Glomerular visceral epithelial cell (primary cell): ENCODE results near the gene ZFYVE9.
A peak's percentile ranks its signal among the peaks of the same experiment; 100 is the strongest.
"Not testable (repeated sequence)": the region's sequence is repeated elsewhere in the genome, so short reads cannot be mapped to it uniquely, and the experiment has no call there.

Source experiments
- DNase-seq: peaks from one replicate; pipeline ENCODE4 v3.0.0-alpha.2; 2016; ENCODE audit errors: extremely low spot score

ZFYVE9 gene

GRCh38 chr1:52141513-52142219 is at the start of gene ZFYVE9:
ZFYVE9 (plus strand) TSS chr1:52142089; CDS start chr1:52233207, 91,118 bp downstream.
- peak; percentile 85 for DNase-seq

- DNase-seq, result not testable (repeated sequence)
Measured at GRCh38 chr1:52094300-52094699, 47.6 kb upstream of the ZFYVE9 start.

- DNase-seq, result no peak
Measured at GRCh38 chr1:52096216-52096615, 45.7 kb upstream of the ZFYVE9 start.

GRCh38 chr1:52098139-52098871 is 43.6 kb upstream of the ZFYVE9 start:
- DNase-seq, result no peak

GRCh38 chr1:52102336-52103013 is 39.4 kb upstream of the ZFYVE9 start:
- no peak for DNase-seq

GRCh38 chr1:52111492-52111891 is 30.4 kb upstream of the ZFYVE9 start:
- no peak for DNase-seq

DNA sequence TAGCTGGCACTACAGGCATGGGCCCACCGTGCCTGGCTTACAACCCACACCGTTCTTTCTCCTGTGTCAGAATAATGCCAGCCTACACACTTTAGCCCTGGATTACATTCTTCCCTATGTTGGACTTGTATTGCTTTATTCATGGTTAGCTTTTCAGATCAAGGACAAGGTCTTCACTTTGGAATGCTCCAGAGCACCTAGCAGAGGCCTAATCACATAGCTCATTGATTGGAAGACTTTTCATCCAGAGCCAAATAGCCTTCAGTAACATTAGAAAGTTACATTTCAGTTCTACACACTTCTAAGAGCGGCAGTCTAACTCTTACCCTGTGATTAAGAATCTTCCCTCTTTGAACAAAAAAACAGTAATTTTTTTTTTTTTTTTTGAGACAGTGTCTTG is 29.4 kb upstream of the ZFYVE9 start:
- no peak for DNase-seq

DNA sequence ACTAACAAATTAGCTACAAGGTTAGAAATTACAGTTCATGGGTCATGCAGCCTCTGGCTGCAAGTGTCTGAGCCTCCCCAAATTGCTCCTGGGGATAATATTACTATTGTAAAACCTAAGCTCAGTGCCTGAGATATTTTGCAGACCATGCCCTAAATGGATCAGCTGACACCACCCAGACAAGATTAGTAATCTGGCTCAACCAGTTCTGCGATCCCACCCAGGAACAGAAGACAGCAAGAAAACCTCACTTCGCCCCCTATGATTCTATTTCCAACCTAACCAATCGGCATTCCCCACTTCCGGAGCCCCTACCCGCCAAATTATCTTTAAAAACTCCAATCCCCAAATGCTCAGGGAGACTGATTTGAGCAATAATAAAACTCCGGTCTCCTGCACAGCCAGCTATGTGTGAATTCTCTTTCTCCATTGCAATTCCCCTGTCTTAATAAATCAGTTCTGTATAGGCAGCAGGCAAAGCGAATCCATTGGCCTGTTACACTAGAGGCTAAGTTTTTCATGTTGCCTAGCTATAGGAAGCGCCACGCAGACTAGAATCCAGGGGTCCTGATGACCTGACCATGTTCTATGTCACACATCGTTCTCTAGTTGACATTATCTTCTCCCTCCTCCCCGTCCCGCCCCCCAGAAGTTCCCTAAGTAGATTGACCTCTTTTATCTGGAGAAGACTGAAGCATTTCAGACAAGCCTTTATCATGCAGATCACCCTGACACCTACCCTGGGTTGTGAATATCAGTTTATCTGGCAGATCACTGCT is 22.4 kb upstream of the ZFYVE9 start:
- DNase-seq, result no peak

GRCh38 chr1:52122384-52122783 is 19.5 kb upstream of the ZFYVE9 start:
- no peak for DNase-seq

GRCh38 chr1:52123622-52124021 is 18.3 kb upstream of the ZFYVE9 start:
- DNase-seq, result no peak

DNA sequence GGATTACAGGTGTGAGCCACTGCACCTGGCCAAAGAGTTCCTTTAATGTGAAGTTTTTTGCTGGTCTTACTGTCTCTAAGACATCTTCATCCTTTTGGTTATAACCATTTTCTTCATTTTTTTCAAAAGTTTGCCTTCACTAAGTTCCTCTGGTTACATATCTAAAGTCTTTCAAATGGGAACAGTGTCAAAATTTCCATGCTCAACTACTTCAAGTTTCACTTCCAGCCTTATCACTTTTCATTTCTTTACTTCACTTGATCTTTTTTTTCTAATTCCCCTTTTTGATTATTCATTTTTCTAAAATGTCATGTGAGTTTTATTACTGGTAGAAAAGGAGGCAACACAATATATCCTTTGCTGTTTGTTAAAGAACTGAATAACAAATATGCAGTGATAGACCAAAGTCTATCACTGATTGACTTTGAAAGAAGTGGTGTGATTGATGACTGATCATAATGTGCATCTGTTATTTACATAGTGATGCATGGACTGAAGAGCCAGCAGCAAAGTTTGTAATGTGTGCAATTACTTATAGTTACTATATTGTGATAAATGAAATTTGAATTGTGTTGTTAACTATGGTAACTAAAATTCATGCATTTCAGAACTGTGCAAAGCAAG is 16.0 kb upstream of the ZFYVE9 start:
- DNase-seq, result no peak

GRCh38 chr1:52127181-52128180 is 14.4 kb upstream of the ZFYVE9 start:
- DNase-seq, result peak; percentile 64

GRCh38 chr1:52139817-52140540 is 1.9 kb upstream of the ZFYVE9 start:
- peak; percentile 35 for DNase-seq

GRCh38 chr1:52140633-52141512 is 1.0 kb upstream of the ZFYVE9 start:
- DNase-seq, result no peak

DNA sequence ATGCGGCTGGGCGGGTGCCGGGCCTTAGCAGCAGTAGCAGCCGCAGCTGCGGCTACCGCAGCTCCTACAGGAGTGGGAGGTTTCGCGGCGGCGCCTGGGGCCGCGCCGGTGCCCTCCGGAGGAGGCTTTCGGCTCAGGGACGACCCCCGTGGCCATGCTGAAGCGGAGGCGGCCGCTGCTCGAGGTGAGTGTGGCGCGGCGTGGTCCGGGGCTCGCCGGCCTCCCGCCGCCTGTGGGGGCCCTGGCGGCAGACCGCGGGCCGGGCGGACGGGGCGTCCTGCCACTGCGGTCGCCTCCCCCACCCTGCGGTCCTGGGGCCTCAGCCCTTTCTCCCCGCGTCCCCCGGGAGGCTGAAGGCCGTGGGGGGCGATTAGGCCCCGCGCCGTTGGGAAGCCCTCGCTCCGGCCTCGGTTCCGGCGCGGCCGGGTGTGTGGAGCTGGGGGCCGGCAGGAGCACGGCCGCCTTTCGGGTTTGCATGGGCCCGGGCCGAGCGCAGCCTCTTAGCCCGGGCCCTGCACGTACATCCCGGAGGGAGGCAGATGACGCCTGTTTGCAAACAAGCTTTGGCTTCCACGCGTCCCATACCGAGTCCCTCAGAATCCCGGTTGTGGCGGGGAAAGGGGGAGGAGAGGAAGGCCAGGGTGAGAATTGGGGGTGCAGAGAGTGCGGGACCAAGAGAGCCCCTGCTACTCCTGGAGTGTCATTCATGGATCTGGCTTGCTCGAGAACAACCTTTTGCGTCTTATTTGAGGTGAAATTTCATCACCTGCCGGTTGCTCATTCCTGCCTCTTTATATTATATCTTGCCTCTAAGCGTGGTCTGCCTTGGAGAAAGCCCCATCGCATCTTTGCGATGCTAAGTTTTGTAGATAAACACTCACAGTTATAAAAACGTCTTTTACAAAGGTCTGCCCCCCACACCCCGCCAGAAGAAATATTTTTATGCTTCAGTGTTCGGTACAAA is 613 bp downstream of the ZFYVE9 start:
- peak; percentile 52 for DNase-seq

DNA sequence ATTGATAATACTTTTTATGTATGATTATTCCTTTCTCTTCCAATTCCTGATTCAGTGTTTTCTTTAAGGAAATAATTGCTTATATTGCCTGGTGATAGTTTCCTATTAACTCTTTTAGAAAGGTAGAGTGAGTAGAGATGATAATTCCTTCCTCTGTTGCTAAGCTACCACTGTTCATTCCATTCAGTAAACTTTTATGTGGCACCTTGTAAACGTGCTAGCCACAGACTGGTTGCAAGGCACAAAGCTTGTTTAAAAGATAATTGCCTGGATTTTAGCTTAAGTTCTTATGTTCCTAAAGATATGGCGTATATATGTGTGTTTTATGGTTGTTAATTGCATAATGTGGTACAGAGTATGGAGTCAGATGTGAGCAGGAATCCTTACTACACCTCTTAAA is 3.2 kb downstream of the ZFYVE9 start:
- DNase-seq, result no peak

DNA sequence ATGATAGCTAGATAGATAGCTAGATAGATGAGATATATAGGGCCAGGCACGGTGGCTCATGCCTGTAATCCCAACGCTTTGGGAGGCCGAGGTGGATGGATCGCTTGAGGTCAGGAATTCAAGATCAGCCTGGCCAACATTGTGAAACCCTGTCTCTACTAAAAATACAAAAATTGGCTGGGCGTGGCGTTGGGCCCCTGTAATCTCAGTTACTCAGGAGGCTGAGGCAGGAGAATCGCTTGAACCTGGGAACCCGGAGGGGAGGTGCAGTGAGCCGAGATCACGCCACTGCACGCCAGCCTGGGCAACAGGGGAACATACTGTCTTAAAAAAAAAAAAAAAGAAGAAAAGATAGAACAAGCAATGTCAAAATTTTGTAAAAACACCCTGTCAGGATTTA is 8.6 kb downstream of the ZFYVE9 start:
- not testable (repeated sequence) for DNase-seq
